ENCODE data around the gene BCAT1.
"Not testable (repeated sequence)": the region's sequence is repeated elsewhere in the genome, so short reads cannot be mapped to it uniquely, and the experiment has no call there.

Gene BCAT1

DNA sequence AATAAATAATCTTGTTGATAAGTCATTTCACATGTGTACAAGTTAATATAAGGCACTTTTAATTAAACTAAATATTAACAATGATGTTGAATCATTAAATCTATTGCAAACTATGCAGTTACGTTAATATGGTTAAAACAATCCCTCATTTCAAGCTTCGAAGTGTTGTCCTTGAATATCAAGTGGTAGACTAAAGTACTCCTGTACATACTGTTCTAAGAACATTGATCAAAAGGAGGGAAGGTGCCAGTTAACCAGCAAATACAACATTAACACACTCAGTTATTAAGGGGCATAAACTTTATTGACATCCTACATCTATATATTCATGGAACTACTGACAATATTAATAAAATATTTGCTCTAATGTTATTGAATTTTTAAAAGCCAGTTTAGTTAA is 8.7 kb downstream of the BCAT1 start:
- H3K27me3 ChIP-seq = no peaks in the 10 kb centered on the region
- H3K36me3 ChIP-seq = no peaks in the 10 kb centered on the region
- H3K9me3 ChIP-seq = no peaks in the 10 kb centered on the region
- H3K27ac ChIP-seq = no peak overlapping the region
- H3K4me1 ChIP-seq (ENCODE audit: control insufficient read depth in 1 of 2, insufficient read depth in 1 of 2, low read depth in 1 of 2, low read length in 1 of 2) = no peaks in the 10 kb centered on the region
- no peak overlapping the region for H3K4me3 ChIP-seq (ENCODE audit: low read depth in 1 of 2, low read length in 1 of 2)
- TF ChIP-seq, protein P1, sequence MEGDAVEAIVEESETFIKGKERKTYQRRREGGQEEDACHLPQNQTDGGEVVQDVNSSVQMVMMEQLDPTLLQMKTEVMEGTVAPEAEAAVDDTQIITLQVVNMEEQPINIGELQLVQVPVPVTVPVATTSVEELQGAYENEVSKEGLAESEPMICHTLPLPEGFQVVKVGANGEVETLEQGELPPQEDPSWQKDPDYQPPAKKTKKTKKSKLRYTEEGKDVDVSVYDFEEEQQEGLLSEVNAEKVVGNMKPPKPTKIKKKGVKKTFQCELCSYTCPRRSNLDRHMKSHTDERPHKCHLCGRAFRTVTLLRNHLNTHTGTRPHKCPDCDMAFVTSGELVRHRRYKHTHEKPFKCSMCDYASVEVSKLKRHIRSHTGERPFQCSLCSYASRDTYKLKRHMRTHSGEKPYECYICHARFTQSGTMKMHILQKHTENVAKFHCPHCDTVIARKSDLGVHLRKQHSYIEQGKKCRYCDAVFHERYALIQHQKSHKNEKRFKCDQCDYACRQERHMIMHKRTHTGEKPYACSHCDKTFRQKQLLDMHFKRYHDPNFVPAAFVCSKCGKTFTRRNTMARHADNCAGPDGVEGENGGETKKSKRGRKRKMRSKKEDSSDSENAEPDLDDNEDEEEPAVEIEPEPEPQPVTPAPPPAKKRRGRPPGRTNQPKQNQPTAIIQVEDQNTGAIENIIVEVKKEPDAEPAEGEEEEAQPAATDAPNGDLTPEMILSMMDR (IDR thresholded peaks at IDR 0.05) = no peak

DNA sequence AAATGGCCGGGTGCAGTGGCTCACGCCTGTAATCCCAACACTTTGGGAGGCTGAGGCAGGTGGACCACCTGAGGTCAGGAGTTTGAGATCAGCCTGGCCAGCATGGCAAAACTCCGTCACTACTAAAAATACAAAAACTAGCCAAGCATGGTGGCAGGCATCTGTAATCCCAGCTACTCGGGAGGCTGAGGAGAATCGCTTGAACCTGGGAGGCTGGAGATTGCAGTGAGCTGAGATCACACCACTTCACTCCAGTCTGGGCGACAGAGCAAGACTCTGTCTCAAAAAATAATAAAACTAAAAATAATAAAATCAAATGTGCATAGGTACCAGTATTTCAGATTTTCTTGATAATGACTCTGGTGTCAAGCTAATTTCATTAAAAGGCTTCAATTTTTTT is 9.3 kb downstream of the BCAT1 start:
- H3K36me3 ChIP-seq = not testable (repeated sequence)

DNA sequence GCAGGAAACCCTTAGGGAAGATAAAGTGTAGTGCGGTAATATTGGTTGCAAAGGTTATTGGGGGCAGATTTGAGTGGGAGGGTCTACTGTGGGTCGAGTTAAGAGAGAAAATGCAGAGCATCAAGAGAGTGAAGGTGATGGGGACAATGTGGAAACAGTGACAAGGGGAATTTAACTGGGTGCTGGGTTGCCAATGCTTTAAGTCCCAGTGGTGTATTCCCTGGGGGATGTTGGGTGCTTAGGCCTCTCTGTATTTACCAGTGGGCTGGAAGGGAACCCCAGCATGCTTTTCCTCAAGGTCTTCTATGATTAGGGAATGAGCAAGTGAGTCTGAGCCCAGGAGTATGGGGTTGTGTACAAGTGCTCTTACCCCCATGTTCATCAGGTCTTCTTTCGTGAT is 10.6 kb downstream of the BCAT1 start:
- H3K4me3 ChIP-seq (ENCODE audit: low read depth in 1 of 2, low read length in 1 of 2) = no peak overlapping the region
- H3K9me3 ChIP-seq = no peaks in the 10 kb centered on the region
- H3K27ac ChIP-seq = no peak overlapping the region
- H3K27me3 ChIP-seq = no peaks in the 10 kb centered on the region
- TF ChIP-seq, protein P1 (IDR thresholded peaks at IDR 0.05) = no peak
- no peaks in the 10 kb centered on the region for H3K36me3 ChIP-seq
- H3K4me1 ChIP-seq (ENCODE audit: control insufficient read depth in 1 of 2, insufficient read depth in 1 of 2, low read depth in 1 of 2, low read length in 1 of 2) = no peaks in the 10 kb centered on the region

More for the DNA sequence above, 9.3 kb downstream of the BCAT1 start:
- not testable (repeated sequence) for H3K27me3 ChIP-seq; H3K9me3 ChIP-seq; H3K27ac ChIP-seq; H3K4me1 ChIP-seq (ENCODE audit: control insufficient read depth in 1 of 2, insufficient read depth in 1 of 2, low read depth in 1 of 2, low read length in 1 of 2); H3K4me3 ChIP-seq (ENCODE audit: low read depth in 1 of 2, low read length in 1 of 2)

DNA sequence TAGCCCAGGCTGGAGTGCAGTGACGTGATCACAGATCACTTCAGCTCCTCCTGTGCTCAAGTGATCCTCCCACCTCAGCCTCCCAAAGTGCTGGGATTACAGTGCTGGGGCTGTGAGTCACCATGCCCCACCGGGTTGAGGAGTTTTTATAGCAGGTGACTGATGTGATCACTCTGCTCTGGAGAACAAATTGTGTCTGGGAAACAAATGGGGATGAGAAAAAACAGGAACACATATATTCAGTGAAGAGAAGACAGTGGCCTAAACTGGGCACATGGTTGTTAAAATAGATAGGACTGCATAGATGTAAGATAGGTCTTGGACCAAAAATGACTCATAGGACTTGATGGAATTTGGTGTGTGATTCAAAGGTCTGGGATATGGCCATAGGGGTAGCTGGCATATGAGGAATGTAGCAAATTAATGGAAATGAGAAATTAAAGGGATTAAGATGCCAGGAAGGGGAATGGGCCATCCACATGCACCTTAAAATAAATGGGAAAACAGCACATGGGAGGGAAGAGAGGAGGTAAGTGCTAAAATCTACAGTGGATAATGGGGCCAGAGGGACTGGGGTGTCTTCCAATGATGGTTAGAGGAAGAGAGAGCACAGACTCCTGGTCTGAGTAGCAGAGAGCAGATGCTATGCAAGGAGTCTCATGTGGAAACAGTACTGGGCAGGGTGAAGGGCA is 11.2 kb downstream of the BCAT1 start:
- H3K27me3 ChIP-seq = no peaks in the 10 kb centered on the region

DNA sequence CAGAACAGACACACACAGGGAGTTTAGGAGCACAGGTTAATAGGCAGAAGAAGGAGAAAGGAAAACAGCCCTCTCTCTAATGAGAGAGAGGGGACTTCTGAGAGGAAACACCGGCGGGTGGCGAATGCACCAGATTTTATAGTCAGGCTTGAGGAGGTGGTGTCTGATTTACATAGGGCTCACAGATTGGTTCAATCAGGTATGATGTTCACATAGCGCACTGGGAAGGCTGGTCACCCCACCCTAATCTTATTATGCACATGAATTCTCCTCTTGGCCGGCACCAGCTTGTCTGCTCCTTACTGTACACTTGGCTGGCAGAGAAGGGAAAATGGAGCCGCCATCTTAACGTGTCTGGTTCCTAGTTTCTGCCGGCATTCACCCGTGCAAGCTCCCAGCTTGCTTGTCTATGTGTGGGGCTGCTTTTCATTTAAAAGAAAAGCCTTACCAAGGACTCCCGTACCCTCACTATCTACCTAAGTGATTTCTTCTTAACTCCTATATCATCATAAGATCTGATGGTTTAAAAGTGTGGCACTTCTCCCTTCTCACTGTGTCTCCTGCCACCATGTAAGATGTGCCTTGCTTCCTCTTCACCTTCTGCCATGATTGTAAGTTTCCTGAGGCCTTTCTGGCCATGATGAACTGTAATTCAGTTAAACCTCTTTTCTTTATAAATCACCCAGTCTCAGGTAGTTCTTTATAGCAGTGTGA is 15.1 kb downstream of the BCAT1 start:
- TF ChIP-seq, protein P1 (IDR thresholded peaks at IDR 0.05) = no peak
- Histone ChIP-seq H3K4me3 (ENCODE audit: low read depth in 1 of 2, low read length in 1 of 2) (no peak overlapping the region), H3K27ac (no peak overlapping the region), H3K9me3 (no peaks in the 10 kb centered on the region), H3K4me1 (ENCODE audit: control insufficient read depth in 1 of 2, insufficient read depth in 1 of 2, low read depth in 1 of 2, low read length in 1 of 2) (no peaks in the 10 kb centered on the region), H3K27me3 (no peaks in the 10 kb centered on the region), H3K36me3 (no peaks in the 10 kb centered on the region)

More for the DNA sequence above, 11.2 kb downstream of the BCAT1 start:
- H3K36me3 ChIP-seq = no peaks in the 10 kb centered on the region
- H3K4me3 ChIP-seq (ENCODE audit: low read depth in 1 of 2, low read length in 1 of 2) = no peak overlapping the region
- no peaks in the 10 kb centered on the region for H3K4me1 ChIP-seq (ENCODE audit: control insufficient read depth in 1 of 2, insufficient read depth in 1 of 2, low read depth in 1 of 2, low read length in 1 of 2)
- TF ChIP-seq, protein P1 (IDR thresholded peaks at IDR 0.05) = no peak
- no peaks in the 10 kb centered on the region for H3K9me3 ChIP-seq
- no peak overlapping the region for H3K27ac ChIP-seq

DNA sequence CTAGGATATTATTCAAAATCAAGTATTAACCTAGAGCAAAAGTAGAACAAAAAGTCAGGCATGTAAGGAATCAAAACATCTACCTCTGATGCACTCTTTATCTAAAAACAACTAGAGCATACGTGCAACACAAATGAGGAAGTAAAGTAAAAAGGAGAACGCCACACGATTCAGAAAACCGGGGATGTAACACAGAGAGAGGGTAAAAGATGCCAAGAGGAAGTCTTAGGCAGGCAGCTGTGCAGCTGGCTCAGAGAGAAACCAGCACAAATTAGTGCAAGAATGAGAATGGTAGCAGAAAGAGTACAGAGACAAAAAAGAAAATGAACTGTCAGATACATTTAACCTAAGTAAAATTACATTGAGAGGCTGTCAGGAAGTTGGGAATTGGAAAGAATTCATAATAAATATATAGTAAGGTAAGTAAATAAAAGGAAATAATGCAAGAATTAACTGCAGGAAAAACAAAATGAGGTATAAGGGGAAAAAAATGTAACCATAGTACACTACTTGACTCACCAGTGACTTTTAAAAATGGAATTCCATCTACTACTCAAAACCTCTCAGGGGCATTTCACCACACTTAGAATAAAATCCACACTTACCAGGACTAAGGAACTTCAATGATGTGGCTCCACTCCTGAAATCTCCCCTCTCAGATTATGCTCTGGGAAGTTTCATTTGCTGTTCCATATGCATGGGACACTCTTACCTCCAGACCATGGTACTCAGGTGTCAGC is 17.1 kb downstream of the BCAT1 start:
- H3K4me1 ChIP-seq (ENCODE audit: control insufficient read depth in 1 of 2, insufficient read depth in 1 of 2, low read depth in 1 of 2, low read length in 1 of 2) = no peaks in the 10 kb centered on the region
- H3K27ac ChIP-seq = no peak overlapping the region
- TF ChIP-seq, protein P1 (IDR thresholded peaks at IDR 0.05) = no peak
- H3K9me3 ChIP-seq = no peaks in the 10 kb centered on the region
- H3K36me3 ChIP-seq = no peaks in the 10 kb centered on the region
- no peak overlapping the region for H3K4me3 ChIP-seq (ENCODE audit: low read depth in 1 of 2, low read length in 1 of 2)
- H3K27me3 ChIP-seq = no peaks in the 10 kb centered on the region

Data from neutrophil (primary cell).